Mononuclear cell (primary cell): ENCODE measurements around the gene CALD1. TPM values are rescaled to one million over a fixed set of nuclear protein-coding genes. Genes with fewer than 3 reads are reported as not detected.

Source experiments
- H3K27me3 ChIP-seq: 2 replicates; pipeline ENCODE4 v1.6.0; 2011; ENCODE audit warnings: low read length, control low read depth; ENCODE audit not compliant: insufficient read depth
- H3K4me1 ChIP-seq: 2 replicates; pipeline ENCODE4 v1.5.1; 2011; ENCODE audit warnings: mild to moderate bottlenecking, low read length, control low read depth; ENCODE audit not compliant: insufficient read depth
- H3K4me3 ChIP-seq: 2 replicates; pipeline ENCODE4 v1.5.1; 2011; ENCODE audit warnings: mild to moderate bottlenecking, low read length, moderate library complexity
- H3K9me3 ChIP-seq: 2 replicates; pipeline ENCODE4 v1.5.1; 2011; ENCODE audit warnings: low read depth, mild to moderate bottlenecking, control low read depth, low read length
- total RNA-seq: library from RNA; depleted of rRNA; stranded (reverse); fragments of >200 nt; gene quantifications from one replicate; pipeline ENCODE4 v1.2.3, GENCODE V29; 2012

The CALD1 gene, protein sequence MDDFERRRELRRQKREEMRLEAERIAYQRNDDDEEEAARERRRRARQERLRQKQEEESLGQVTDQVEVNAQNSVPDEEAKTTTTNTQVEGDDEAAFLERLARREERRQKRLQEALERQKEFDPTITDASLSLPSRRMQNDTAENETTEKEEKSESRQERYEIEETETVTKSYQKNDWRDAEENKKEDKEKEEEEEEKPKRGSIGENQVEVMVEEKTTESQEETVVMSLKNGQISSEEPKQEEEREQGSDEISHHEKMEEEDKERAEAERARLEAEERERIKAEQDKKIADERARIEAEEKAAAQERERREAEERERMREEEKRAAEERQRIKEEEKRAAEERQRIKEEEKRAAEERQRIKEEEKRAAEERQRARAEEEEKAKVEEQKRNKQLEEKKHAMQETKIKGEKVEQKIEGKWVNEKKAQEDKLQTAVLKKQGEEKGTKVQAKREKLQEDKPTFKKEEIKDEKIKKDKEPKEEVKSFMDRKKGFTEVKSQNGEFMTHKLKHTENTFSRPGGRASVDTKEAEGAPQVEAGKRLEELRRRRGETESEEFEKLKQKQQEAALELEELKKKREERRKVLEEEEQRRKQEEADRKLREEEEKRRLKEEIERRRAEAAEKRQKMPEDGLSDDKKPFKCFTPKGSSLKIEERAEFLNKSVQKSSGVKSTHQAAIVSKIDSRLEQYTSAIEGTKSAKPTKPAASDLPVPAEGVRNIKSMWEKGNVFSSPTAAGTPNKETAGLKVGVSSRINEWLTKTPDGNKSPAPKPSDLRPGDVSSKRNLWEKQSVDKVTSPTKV
- total RNA-seq = 2.1 TPM

DNA sequence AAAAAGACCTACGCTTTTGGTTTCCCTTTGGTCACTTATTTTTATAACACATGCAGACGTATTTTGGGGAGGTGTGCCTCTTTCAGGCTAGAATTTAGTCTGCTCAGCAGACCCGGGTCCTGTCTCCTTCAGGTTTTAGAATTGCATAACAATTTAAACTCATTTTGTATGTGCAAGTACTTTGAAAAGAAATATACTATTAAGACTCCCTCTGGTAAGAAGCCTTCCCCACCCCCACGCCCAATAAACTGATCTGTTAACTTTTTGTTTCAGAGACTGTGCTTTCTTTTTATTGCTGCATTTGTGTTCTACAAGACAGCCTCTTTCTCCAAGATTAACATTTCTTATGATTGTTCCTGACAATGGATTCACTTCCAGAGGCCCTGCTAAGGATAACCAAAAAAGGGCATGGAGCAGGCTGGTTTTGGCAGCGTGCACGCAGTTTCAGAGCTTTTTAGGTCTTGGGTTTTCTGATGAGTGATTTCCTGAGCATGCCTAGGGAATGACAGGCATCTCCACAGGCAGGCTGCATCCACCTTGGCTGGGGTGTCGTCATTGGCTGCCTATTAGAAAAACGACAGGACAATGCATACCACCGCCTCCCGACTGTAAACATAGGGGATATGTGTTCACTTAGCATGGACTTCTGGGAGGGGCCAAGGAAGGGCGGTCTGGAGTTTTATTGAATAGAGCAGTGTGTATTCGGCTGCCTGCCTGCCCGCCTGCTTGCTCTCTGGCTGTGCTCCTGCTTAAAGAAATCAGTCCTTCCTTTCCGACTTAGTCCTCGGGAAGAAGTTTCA lies at the start of gene CALD1:
Gene CALD1 (plus strand): TSS at position 694 of the 800 bp plus-strand sequence. CDS start 88,100 bp downstream, outside the sequence.
- H3K9me3 ChIP-seq = no peaks in the 10 kb centered on the region
- H3K27me3 ChIP-seq = no peaks in the 10 kb centered on the region
- H3K4me1 ChIP-seq = no peaks in the 10 kb centered on the region
- H3K4me3 ChIP-seq = no peak within 1 kb of the TSS

DNA sequence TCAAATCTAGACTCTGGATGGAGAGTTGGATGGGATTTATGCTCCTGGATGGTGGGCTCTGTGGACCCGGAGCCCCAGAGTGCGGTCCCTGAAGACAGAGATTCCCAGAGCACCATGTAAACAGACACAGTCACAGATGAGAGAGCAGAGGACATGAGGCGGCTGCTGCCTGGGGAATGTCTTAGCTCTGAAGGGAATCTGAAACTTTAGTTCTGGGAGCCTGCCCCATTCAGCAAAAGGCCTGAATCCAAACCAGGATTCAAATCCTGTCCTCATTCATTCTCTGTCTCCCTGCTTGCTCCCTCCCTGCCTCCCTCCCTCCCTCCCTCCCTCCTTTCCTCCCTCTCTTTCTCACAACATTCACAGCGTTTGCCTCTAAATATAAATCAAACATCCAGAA lies 49.5 kb upstream of the CALD1 start:
- Histone ChIP-seq H3K9me3 (no peaks in the 10 kb centered on the region), H3K4me3 (no peak overlapping the region), H3K27me3 (no peaks in the 10 kb centered on the region), H3K4me1 (no peaks in the 10 kb centered on the region)

DNA sequence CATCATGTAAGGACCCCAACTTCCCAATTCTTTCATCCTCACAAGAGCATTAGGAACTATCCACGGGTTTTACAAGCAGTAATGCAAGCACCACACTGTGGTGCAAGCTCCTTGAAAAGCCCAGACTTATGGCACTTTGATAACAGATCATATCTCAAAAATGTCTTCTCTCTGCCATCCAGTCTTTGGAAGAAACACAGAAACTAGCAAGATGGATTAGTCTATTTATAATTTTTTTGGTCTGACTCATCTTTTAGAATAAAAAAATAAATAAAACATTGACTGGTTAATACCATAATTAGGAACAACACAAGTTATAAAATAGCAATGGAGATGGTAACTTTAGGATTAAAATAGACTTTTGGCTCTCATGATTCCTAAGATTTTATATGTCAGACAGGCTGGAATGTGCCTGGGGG lies 49.0 kb upstream of the CALD1 start:
- no peaks in the 10 kb centered on the region for H3K9me3 ChIP-seq
- no peaks in the 10 kb centered on the region for H3K27me3 ChIP-seq
- H3K4me1 ChIP-seq = no peaks in the 10 kb centered on the region
- H3K4me3 ChIP-seq = no peak overlapping the region

DNA sequence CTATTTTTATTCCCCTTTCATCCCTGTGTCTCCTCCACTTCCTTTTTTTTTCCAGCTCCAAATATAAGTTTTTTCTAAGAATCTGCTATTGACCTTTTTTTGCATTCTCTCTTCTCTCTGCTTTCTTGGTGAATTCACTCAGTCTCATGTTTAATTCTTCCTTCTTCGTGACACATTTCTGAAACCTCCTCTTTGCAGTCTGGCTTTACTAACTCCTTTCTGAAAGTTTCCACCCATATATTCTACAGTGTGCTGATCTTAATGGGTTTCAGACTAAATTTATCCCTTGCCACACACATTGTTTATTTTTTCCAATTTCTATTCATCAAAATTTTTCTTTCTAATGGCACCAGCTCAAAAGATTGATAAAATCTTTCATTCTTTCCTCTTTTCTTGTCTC lies 47.8 kb upstream of the CALD1 start:
- Histone ChIP-seq H3K9me3 (no peaks in the 10 kb centered on the region), H3K4me1 (no peaks in the 10 kb centered on the region), H3K4me3 (no peak overlapping the region), H3K27me3 (no peaks in the 10 kb centered on the region)

DNA sequence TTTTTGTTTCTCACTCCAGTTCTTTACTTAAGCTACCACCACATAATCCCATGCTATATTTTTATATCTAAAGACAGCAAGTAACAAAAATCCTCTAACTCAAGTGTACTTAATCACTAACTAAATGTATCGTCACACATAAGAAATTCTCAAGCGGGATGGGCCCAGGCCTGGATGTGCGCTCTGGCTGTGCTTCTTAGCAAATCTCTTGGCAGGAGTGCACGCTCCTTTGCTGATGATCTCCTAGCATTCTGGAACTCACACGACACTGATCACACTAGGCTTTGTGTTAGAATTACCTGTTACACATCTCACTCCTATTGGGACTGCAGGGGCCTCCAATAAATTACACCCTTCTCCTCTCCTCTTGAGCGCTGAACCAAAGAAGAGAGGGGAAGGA lies 46.7 kb upstream of the CALD1 start:
- Histone ChIP-seq H3K27me3 (no peaks in the 10 kb centered on the region), H3K9me3 (no peaks in the 10 kb centered on the region), H3K4me3 (no peak overlapping the region), H3K4me1 (peaks cover 3% of the 10 kb centered on the region)

DNA sequence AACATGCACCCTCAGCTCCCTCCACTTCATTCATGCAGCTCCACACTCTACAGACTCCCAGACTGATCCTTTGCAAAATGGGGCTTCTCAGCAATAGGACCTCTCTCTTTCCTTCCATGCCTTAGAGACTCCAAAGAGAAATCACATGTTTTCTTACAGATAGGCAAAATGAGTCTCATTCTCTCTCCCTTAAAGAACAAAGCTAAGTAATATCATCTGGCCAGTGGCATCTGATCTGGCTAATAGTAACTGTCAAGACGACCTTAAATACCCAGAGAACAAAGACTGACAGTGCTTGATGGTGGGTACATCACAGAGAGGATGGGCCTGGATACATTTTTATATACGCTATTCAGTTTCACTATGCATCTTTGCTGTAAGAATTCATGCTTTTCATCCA lies 43.1 kb upstream of the CALD1 start:
- H3K4me1 ChIP-seq = peaks cover 7% of the 10 kb centered on the region
- H3K9me3 ChIP-seq = no peaks in the 10 kb centered on the region
- H3K27me3 ChIP-seq = no peaks in the 10 kb centered on the region
- H3K4me3 ChIP-seq = no peak overlapping the region

DNA sequence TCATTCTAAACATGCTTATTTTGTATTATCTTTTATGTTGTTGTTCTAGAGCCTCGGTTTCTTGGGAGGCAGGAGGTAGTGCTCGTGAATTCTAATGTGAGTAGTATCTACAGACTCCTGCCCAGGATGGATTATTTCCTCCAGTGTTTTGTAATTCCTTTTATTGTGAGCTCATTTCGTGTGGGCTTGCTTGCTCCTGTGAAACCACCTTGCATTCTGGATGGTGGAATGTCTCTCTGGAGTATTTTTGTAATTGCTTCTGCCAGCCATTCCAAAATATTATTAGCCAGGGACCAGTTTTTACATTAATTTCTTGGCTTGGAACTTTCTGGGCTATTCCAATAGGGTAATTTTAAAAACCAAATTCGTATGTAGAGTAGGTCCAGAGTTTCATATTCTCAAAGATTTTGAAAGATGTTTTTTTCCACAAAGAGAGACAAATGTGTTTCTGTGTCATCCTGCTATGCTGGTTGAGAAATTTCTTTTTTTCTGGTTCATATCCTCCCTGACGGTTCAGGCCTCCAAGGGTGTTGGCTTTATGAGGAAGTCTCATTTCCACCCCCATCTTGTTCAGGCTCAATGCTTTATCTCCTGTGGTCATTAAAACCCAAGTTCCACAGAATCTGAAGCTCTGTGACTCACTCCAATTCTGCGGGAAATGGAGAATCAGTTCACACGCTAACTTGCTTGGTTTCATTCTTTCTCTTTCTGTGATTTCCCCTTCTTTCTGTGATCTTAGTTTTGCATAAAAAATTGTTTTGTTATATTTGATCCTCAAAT lies 41.7 kb upstream of the CALD1 start:
- Histone ChIP-seq H3K4me1 (peaks cover 7% of the 10 kb centered on the region), H3K9me3 (no peaks in the 10 kb centered on the region), H3K4me3 (no peak overlapping the region), H3K27me3 (no peaks in the 10 kb centered on the region)

DNA sequence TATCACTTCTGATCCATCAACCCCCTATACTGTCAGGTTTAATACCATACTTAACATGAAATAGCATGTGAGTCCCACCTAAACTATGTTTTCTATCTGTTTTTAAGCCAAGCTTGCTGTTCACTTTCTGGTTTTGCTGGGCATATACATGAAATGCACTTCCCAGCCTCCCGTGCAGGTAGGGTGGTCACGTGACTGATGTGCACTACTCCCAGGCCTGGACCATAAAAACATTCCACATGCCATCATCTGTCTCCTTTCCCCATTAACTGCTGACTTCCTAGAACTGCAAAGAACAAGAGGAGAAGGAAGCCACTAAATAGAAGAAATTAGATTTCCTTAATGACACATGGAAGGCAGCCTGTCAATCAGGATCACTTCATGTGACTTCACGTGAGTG lies 40.1 kb upstream of the CALD1 start:
- Histone ChIP-seq H3K4me3 (no peak overlapping the region), H3K4me1 (peaks cover 7% of the 10 kb centered on the region), H3K27me3 (no peaks in the 10 kb centered on the region), H3K9me3 (no peaks in the 10 kb centered on the region)

DNA sequence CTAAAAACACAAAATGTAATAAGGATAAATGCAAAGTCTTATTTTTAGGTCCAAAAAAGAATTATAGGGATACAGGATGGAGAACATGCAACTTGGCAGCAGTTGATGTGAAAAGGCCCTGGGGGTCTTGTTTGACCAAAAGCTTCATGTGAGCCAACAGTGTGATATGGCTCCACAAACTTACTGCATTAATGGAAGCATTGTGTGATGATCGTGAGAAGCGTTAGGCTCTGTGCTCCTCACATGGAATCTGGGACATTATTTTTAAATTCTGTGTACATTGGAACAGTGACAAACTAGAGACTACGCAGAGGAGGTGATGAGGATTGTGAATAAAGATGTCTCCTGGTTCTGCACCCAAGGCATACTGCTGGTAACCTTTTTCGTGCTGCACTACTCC lies 39.1 kb upstream of the CALD1 start:
- no peaks in the 10 kb centered on the region for H3K27me3 ChIP-seq
- H3K4me1 ChIP-seq = peaks cover 7% of the 10 kb centered on the region
- H3K9me3 ChIP-seq = no peaks in the 10 kb centered on the region
- no peak overlapping the region for H3K4me3 ChIP-seq

DNA sequence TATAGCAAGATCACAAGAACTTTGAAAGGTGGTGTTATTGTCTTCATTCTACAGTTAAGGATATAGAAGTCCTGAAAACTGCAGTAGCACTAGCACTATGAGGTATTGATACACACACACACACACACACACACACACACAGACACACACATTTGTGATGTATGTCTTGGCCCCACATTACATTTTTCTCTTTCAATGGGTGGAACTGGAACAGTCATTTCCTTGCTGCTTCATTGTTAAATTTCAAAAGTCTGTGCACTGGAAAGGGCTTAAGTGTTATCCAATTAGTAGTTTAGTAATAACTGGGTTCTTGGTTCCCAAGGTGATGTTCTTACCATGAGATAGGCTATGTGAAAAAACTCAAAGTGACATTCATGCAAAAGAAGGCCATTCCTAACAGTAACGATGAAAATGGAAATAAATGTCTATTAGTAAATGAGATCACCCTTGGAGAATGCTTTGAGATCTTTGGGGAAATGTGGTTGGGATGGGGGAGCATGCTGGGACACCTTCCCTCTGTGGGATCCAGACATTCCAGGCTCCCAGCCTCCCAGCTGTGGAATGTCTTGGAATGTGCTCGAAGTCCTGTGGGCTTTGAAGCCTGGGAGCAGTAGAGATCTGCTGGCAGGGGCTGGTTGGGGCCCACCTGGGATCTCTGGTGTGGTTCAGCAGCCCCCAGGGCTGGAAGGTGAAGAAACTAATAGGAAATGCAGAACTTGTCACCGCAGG lies 37.4 kb upstream of the CALD1 start:
- no peaks in the 10 kb centered on the region for H3K27me3 ChIP-seq
- no peak overlapping the region for H3K4me3 ChIP-seq
- peaks cover 7% of the 10 kb centered on the region for H3K4me1 ChIP-seq
- no peaks in the 10 kb centered on the region for H3K9me3 ChIP-seq

DNA sequence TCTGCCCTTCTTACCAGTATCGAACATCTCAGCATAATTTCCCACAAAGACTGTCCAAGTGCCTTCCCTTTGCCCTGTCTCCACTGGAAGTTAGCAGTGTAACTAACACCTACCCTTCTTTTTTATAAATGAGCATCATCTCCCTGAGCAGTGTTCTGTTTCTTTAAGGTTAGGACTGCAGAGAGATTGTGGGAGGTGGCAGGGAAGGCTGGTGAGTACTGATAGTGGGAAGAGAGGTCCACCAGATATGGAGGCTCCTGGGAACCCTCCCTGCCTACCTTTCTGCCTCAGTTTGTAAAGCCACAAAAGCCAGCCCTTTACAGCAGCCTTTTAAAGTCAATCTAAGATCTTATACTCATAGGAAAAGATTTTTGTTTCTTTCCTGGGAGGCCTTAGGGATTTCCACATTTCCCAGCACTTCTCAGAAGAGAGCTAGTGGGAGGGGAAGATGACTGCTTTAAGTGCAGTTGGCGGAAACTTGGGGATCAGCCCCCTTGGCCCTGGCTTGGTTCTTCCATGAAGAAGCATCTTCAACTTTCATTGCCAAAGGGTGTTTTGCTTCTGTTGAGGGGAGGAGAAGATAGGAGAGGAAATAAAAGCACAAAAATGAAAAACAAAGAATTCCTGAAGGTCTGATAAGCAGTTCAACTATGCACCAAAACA lies 36.6 kb upstream of the CALD1 start:
- Histone ChIP-seq H3K4me1 (peaks cover 3% of the 10 kb centered on the region), H3K9me3 (no peaks in the 10 kb centered on the region), H3K4me3 (no peak overlapping the region), H3K27me3 (no peaks in the 10 kb centered on the region)

DNA sequence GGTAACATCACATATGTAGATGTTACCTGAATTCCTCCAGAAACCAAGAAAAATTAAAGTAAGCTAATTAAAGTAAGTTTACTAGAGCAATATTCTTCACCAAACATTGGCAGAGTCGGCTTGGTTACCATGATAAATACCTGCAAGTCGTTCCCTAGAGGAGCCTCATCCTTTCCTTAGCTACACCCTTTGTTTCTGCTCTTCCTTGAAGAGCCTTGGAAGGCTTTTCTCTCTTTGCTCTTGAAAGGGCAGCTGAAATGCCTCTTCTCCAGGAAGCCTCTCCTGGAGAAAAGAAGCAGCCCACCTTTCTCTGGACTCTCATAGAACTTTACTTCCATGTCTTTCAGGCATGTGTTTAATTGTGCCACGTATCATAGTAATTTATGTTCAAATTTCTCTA lies 34.9 kb upstream of the CALD1 start:
- Histone ChIP-seq H3K9me3 (no peaks in the 10 kb centered on the region), H3K27me3 (no peaks in the 10 kb centered on the region), H3K4me3 (no peak overlapping the region), H3K4me1 (no peaks in the 10 kb centered on the region)

DNA sequence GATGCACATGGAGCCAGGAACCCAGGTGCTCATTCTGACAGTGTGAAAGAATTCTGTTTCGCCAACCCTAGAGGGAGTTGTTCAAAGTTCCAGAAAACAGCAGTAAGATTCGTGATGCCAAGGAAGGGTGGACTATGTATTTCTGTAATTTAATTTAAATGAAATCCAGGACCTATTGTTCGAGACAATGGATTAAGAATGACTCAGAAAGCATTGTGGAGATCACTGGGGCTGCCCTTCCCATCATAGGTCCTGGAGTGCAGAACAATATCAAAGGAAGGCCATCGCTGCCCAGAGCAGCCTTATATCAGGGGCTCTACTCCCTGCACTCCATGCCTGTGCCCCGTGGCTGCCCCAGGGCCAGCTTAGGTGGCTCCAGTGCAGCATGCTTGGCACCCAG lies 32.1 kb upstream of the CALD1 start:
- no peaks in the 10 kb centered on the region for H3K9me3 ChIP-seq
- no peaks in the 10 kb centered on the region for H3K4me1 ChIP-seq
- H3K27me3 ChIP-seq = no peaks in the 10 kb centered on the region
- H3K4me3 ChIP-seq = no peak overlapping the region
